Activated naive CD4-positive, alpha-beta T cell treated with anti-CD3 and anti-CD28 coated beads for 36 hours (primary cell): ENCODE results near the gene KCTD1. TPM values are rescaled to one million over a fixed set of nuclear protein-coding genes. Genes with fewer than 3 reads are reported as not detected.

Source experiments
- microRNA-seq: library from miRNA; unstranded; fragments of <30 nt; microRNA quantifications from one replicate; pipeline ENCODE4 v1.2.0, GENCODE V29; 2022; ENCODE audit warnings: borderline microRNAs expressed, borderline replicate concordance
- total RNA-seq, 2 experiments: library from RNA; stranded (reverse); gene quantifications; one replicate each; pipeline ENCODE4 v1.2.3, GENCODE V29; 2021

The KCTD1 gene
- total RNA-seq, 2 experiments from 2014 or later = 1.7 to 1.9 TPM

Small RNAs within 50 kb of the gene (microRNA-seq; reads per million reads assigned to microRNA genes)
- gene MIR8057 = not detected
